ENCODE measurements around the gene ELSPBP1. TPM values are rescaled to one million over a fixed set of nuclear protein-coding genes. Genes with fewer than 3 reads are reported as not detected.

Gene ELSPBP1
- total and polyA plus RNA-seq, 2 donors (not counting 1 experiment from before 2014, with no cell fraction given) = not detected

- Histone ChIP-seq H3K36me3 (ENCODE audit: control insufficient read depth, insufficient read depth, low read length) (no peaks in the 10 kb centered on the region), H3K4me1 (ENCODE audit: control insufficient read depth, extremely low read depth, insufficient read depth, low read length) (no peaks in the 10 kb centered on the region), H2AFZ (ENCODE audit: low read length) (no peak within 1 kb of the TSS), H3K9ac (ENCODE audit: insufficient read depth, low read length) (no peak within 1 kb of the TSS), H3K4me2 (ENCODE audit: extremely low read depth, insufficient read depth, low read length) (no peak within 1 kb of the TSS), H3K27ac (ENCODE audit: insufficient read depth, low read length) (no peak within 1 kb of the TSS), H3K27me3 (ENCODE audit: control insufficient read depth, insufficient read depth, low read length) (no peaks in the 10 kb centered on the region), H3K79me2 (ENCODE audit: control insufficient read depth, insufficient read depth, low read length) (no peaks in the 10 kb centered on the region), H3K4me3 (replicated peaks in 1 of 4; ENCODE audit: control extremely low read depth in 1 of 4, insufficient read depth in 1 of 4, low read depth in 3 of 4, low read length in 4 of 4) (no peak within 1 kb of the TSS), H4K20me1 (ENCODE audit: control insufficient read depth, extremely low read depth, insufficient read depth, low read length) (no peaks in the 10 kb centered on the region), H3K9me3 (ENCODE audit: control insufficient read depth, insufficient read depth, low read depth, low read length) (no peaks in the 10 kb centered on the region)
- TF ChIP-seq, protein P1, sequence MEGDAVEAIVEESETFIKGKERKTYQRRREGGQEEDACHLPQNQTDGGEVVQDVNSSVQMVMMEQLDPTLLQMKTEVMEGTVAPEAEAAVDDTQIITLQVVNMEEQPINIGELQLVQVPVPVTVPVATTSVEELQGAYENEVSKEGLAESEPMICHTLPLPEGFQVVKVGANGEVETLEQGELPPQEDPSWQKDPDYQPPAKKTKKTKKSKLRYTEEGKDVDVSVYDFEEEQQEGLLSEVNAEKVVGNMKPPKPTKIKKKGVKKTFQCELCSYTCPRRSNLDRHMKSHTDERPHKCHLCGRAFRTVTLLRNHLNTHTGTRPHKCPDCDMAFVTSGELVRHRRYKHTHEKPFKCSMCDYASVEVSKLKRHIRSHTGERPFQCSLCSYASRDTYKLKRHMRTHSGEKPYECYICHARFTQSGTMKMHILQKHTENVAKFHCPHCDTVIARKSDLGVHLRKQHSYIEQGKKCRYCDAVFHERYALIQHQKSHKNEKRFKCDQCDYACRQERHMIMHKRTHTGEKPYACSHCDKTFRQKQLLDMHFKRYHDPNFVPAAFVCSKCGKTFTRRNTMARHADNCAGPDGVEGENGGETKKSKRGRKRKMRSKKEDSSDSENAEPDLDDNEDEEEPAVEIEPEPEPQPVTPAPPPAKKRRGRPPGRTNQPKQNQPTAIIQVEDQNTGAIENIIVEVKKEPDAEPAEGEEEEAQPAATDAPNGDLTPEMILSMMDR (conservative IDR thresholded peaks at IDR 0.05 in 1 of 2, IDR thresholded peaks at IDR 0.05 in 1 of 2; ENCODE audit: low read depth in 1 of 2, low read length in 2 of 2) = no peak
- TF ChIP-seq EZH2 (IDR thresholded peaks at IDR 0.05; ENCODE audit: low read length, missing control alignments) = no peak
- no peak for DNase-seq (ENCODE audit: low read depth in 2 of 2)
Measured at GRCh38 chr19:48043675-48044258, 49.3 kb downstream of the ELSPBP1 start, which contains the start of gene CABP5. CABP5 (minus strand) TSS chr19:48044079; CDS start chr19:48043922, 157 bp downstream.

GRCh38 chr19:48044561-48044960, 50.1 kb downstream of the ELSPBP1 start:
- no peaks in the 10 kb centered on the region for H3K4me1 ChIP-seq (ENCODE audit: control insufficient read depth, extremely low read depth, insufficient read depth, low read length)
- no peaks in the 10 kb centered on the region for H3K9me3 ChIP-seq (ENCODE audit: control insufficient read depth, insufficient read depth, low read depth, low read length)
- H3K4me2 ChIP-seq (ENCODE audit: extremely low read depth, insufficient read depth, low read length) = no peak overlapping the region
- no peak overlapping the region for H3K27ac ChIP-seq (ENCODE audit: insufficient read depth, low read length)
- no peak for TF ChIP-seq EZH2 (IDR thresholded peaks at IDR 0.05; ENCODE audit: low read length, missing control alignments)
- H3K4me3 ChIP-seq (replicated peaks in 1 of 4; ENCODE audit: control extremely low read depth in 1 of 4, insufficient read depth in 1 of 4, low read depth in 3 of 4, low read length in 4 of 4) = no peak overlapping the region
- H4K20me1 ChIP-seq (ENCODE audit: control insufficient read depth, extremely low read depth, insufficient read depth, low read length) = no peaks in the 10 kb centered on the region
- no peak overlapping the region for H2AFZ ChIP-seq (ENCODE audit: low read length)
- no peaks in the 10 kb centered on the region for H3K36me3 ChIP-seq (ENCODE audit: control insufficient read depth, insufficient read depth, low read length)
- no peaks in the 10 kb centered on the region for H3K27me3 ChIP-seq (ENCODE audit: control insufficient read depth, insufficient read depth, low read length)
- no peak overlapping the region for H3K9ac ChIP-seq (ENCODE audit: insufficient read depth, low read length)
- no peaks in the 10 kb centered on the region for H3K79me2 ChIP-seq (ENCODE audit: control insufficient read depth, insufficient read depth, low read length)
- no peak for DNase-seq (ENCODE audit: low read depth in 2 of 2)

GRCh38 chr19:48051335-48052033, 57.1 kb downstream of the ELSPBP1 start:
- no peak for DNase-seq (ENCODE audit: low read depth in 2 of 2)
- Histone ChIP-seq H4K20me1 (ENCODE audit: control insufficient read depth, extremely low read depth, insufficient read depth, low read length) (no peaks in the 10 kb centered on the region), H3K27me3 (ENCODE audit: control insufficient read depth, insufficient read depth, low read length) (no peaks in the 10 kb centered on the region), H3K79me2 (ENCODE audit: control insufficient read depth, insufficient read depth, low read length) (no peaks in the 10 kb centered on the region), H3K36me3 (ENCODE audit: control insufficient read depth, insufficient read depth, low read length) (no peaks in the 10 kb centered on the region), H3K9ac (ENCODE audit: insufficient read depth, low read length) (no peak overlapping the region), H3K4me3 (replicated peaks in 1 of 4; ENCODE audit: control extremely low read depth in 1 of 4, insufficient read depth in 1 of 4, low read depth in 3 of 4, low read length in 4 of 4) (no peak overlapping the region), H3K9me3 (ENCODE audit: control insufficient read depth, insufficient read depth, low read depth, low read length) (no peaks in the 10 kb centered on the region), H3K4me2 (ENCODE audit: extremely low read depth, insufficient read depth, low read length) (no peak overlapping the region), H3K27ac (ENCODE audit: insufficient read depth, low read length) (no peak overlapping the region), H3K4me1 (ENCODE audit: control insufficient read depth, extremely low read depth, insufficient read depth, low read length) (no peaks in the 10 kb centered on the region), H2AFZ (ENCODE audit: low read length) (no peak overlapping the region)
- TF ChIP-seq EZH2 (IDR thresholded peaks at IDR 0.05; ENCODE audit: low read length, missing control alignments) = no peak
- TF ChIP-seq, protein P1 (conservative IDR thresholded peaks at IDR 0.05 in 1 of 2, IDR thresholded peaks at IDR 0.05 in 1 of 2; ENCODE audit: low read depth in 1 of 2, low read length in 2 of 2) = no peak

Measured in fibroblast of lung (primary cell).